ENCODE results near the gene MORC4.

The MORC4 gene

GRCh38 chrX:106955004-106955772, 44.8 kb downstream of the MORC4 start:
- H3K4me3 ChIP-seq (ENCODE audit: low read depth, low read length) = no peak overlapping the region
- TF ChIP-seq CTCF (IDR thresholded peaks at IDR 0.05; ENCODE audit: borderline replicate concordance, insufficient read depth, low read depth, low read length) = no peak

- no peak overlapping the region for H3K4me3 ChIP-seq (ENCODE audit: low read depth, low read length)
- TF ChIP-seq CTCF (IDR thresholded peaks at IDR 0.05; ENCODE audit: borderline replicate concordance, insufficient read depth, low read depth, low read length) = no peak
Observed at GRCh38 chrX:106954041-106954440, 46.0 kb downstream of the MORC4 start.

GRCh38 chrX:106952988-106953387, 47.0 kb downstream of the MORC4 start:
- H3K4me3 ChIP-seq (ENCODE audit: low read depth, low read length) = no peak overlapping the region
- 0 out of 2 replicates have a peak, but pooled peaks have one; percentile 2 for TF ChIP-seq CTCF (IDR thresholded peaks at IDR 0.05; ENCODE audit: borderline replicate concordance, insufficient read depth, low read depth, low read length)

- no peak overlapping the region for H3K4me3 ChIP-seq (ENCODE audit: low read depth, low read length)
- no peak for TF ChIP-seq CTCF (IDR thresholded peaks at IDR 0.05; ENCODE audit: borderline replicate concordance, insufficient read depth, low read depth, low read length)
Observed at GRCh38 chrX:106952538-106952937, 47.5 kb downstream of the MORC4 start.

- H3K4me3 ChIP-seq (ENCODE audit: low read depth, low read length) = no peak overlapping the region
- no peak for TF ChIP-seq CTCF (IDR thresholded peaks at IDR 0.05; ENCODE audit: borderline replicate concordance, insufficient read depth, low read depth, low read length)
Observed at GRCh38 chrX:106952089-106952488, 47.9 kb downstream of the MORC4 start.

- no peak overlapping the region for H3K4me3 ChIP-seq (ENCODE audit: low read depth, low read length)
- TF ChIP-seq CTCF (IDR thresholded peaks at IDR 0.05; ENCODE audit: borderline replicate concordance, insufficient read depth, low read depth, low read length) = no peak
Observed at GRCh38 chrX:106951230-106951629, 48.8 kb downstream of the MORC4 start.

GRCh38 chrX:106950381-106950780, 49.6 kb downstream of the MORC4 start:
- no peak overlapping the region for H3K4me3 ChIP-seq (ENCODE audit: low read depth, low read length)
- TF ChIP-seq CTCF (IDR thresholded peaks at IDR 0.05; ENCODE audit: borderline replicate concordance, insufficient read depth, low read depth, low read length) = no peak

All from GM12875 (cell line).